AG10803 (cell line): ENCODE measurements around the gene NPSR1.
"Not testable (repeated sequence)": the region's sequence is repeated elsewhere in the genome, so short reads cannot be mapped to it uniquely, and the experiment has no call there.

Experiments
- DNase-seq: peaks from one replicate; pipeline ENCODE4 v3.0.0; 2010; ENCODE audit warnings: low read depth
- H3K4me3 ChIP-seq: 2 replicates; pipeline ENCODE4 v1.5.1; 2011; ENCODE audit warnings: mild to moderate bottlenecking, low read length, control low read depth
- CTCF ChIP-seq: conservative IDR thresholded peaks from 2 replicates; pipeline ENCODE4 v1.5.1; 2011; ENCODE audit warnings: mild to moderate bottlenecking, low read length, control low read depth, inconsistent platforms

NPSR1 gene

GRCh38 chr7:34849163-34849960 is 191.3 kb downstream of the NPSR1 start:
- no peak overlapping the region for H3K4me3 ChIP-seq
- DNase-seq: no peak
- TF ChIP-seq CTCF: no peak

GRCh38 chr7:34849986-34850385 is 192.0 kb downstream of the NPSR1 start:
- no peak for TF ChIP-seq CTCF
- H3K4me3 ChIP-seq: no peak overlapping the region
- DNase-seq: no peak

GRCh38 chr7:34850681-34851080 is 192.7 kb downstream of the NPSR1 start:
- no peak for TF ChIP-seq CTCF
- no peak overlapping the region for H3K4me3 ChIP-seq
- no peak for DNase-seq

- TF ChIP-seq CTCF: no peak
- no peak for DNase-seq
- no peak overlapping the region for H3K4me3 ChIP-seq
Observed at GRCh38 chr7:34851431-34851830, 193.4 kb downstream of the NPSR1 start.

- not testable (repeated sequence) for H3K4me3 ChIP-seq, DNase-seq
Observed at GRCh38 chr7:34858444-34858843, 200.4 kb downstream of the NPSR1 start.

- H3K4me3 ChIP-seq, DNase-seq: not testable (repeated sequence)
Observed at GRCh38 chr7:34859281-34859680, 201.3 kb downstream of the NPSR1 start.

- H3K4me3 ChIP-seq, DNase-seq: not testable (repeated sequence)
Observed at GRCh38 chr7:34866222-34866621, 208.2 kb downstream of the NPSR1 start.

GRCh38 chr7:34867341-34867740 is 209.3 kb downstream of the NPSR1 start:
- H3K4me3 ChIP-seq, DNase-seq: not testable (repeated sequence)

- not testable (repeated sequence) for DNase-seq, H3K4me3 ChIP-seq
Observed at GRCh38 chr7:34868602-34869001, 210.6 kb downstream of the NPSR1 start.

- H3K4me3 ChIP-seq: no peak overlapping the region
- DNase-seq: no peak
- TF ChIP-seq CTCF: no peak
Observed at GRCh38 chr7:34869057-34869456, 211.0 kb downstream of the NPSR1 start.

GRCh38 chr7:34870041-34870440 is 212.0 kb downstream of the NPSR1 start:
- not testable (repeated sequence) for DNase-seq, H3K4me3 ChIP-seq

GRCh38 chr7:34874329-34874728 is 216.3 kb downstream of the NPSR1 start:
- DNase-seq, H3K4me3 ChIP-seq: not testable (repeated sequence)
